NCI-H345 (cell line): ENCODE measurements around the gene FNIP2.

Experiments
- DNase-seq: peaks from one replicate; lab custom pipeline; 2025; lab: John Stamatoyannopoulos, UW

Gene FNIP2

GRCh38 chr4:158763462-158763861 is 5.4 kb upstream of the FNIP2 start:
- DNase-seq = no peak

GRCh38 chr4:158766434-158767044 is 2.3 kb upstream of the FNIP2 start:
- DNase-seq = no peak

GRCh38 chr4:158767451-158767850 is 1.4 kb upstream of the FNIP2 start:
- no peak for DNase-seq

- no peak for DNase-seq
Observed at GRCh38 chr4:158769175-158769921, 522 bp downstream of the FNIP2 start.

GRCh38 chr4:158770671-158771070 is 1.8 kb downstream of the FNIP2 start:
- DNase-seq = no peak

- DNase-seq = no peak
Observed at GRCh38 chr4:158771776-158772175, 3.0 kb downstream of the FNIP2 start.

GRCh38 chr4:158775091-158775651 is 6.3 kb downstream of the FNIP2 start:
- no peak for DNase-seq

GRCh38 chr4:158776106-158776505 is 7.3 kb downstream of the FNIP2 start:
- no peak for DNase-seq

GRCh38 chr4:158777423-158778155 is 8.8 kb downstream of the FNIP2 start:
- no peak for DNase-seq

GRCh38 chr4:158778156-158778711 is 9.4 kb downstream of the FNIP2 start:
- no peak for DNase-seq

- DNase-seq = no peak
Observed at GRCh38 chr4:158778712-158779111, 9.9 kb downstream of the FNIP2 start.

- no peak for DNase-seq
Observed at GRCh38 chr4:158781963-158782362, 13.1 kb downstream of the FNIP2 start.

GRCh38 chr4:158782551-158783360 is 13.9 kb downstream of the FNIP2 start:
- no peak for DNase-seq

GRCh38 chr4:158783785-158784184 is 15.0 kb downstream of the FNIP2 start:
- no peak for DNase-seq

- DNase-seq = no peak
Observed at GRCh38 chr4:158785718-158786117, 16.9 kb downstream of the FNIP2 start.

- DNase-seq = no peak
Observed at GRCh38 chr4:158786121-158786601, 17.3 kb downstream of the FNIP2 start.

GRCh38 chr4:158786955-158787354 is 18.1 kb downstream of the FNIP2 start:
- no peak for DNase-seq

- no peak for DNase-seq
Observed at GRCh38 chr4:158787709-158788475, 19.1 kb downstream of the FNIP2 start.

GRCh38 chr4:158788516-158788915 is 19.7 kb downstream of the FNIP2 start:
- DNase-seq = no peak

GRCh38 chr4:158789853-158790252 is 21.0 kb downstream of the FNIP2 start:
- no peak for DNase-seq

- no peak for DNase-seq
Observed at GRCh38 chr4:158793021-158793420, 24.2 kb downstream of the FNIP2 start.
